GM23338 (cell line): ENCODE measurements around the gene NRP2. TPM values are rescaled to one million over a fixed set of nuclear protein-coding genes. Genes with fewer than 3 reads are reported as not detected.

Experiments
- ATAC-seq: fragments of 200-7000 bp; cut with Tn5 transposase; 3 replicates; pipeline ENCODE4 v1.9.1; 2020
- DNase-seq: peaks from one replicate; pipeline ENCODE4 v3.0.0-alpha.2; 2015; ENCODE audit warnings: low spot score
- H2AFZ ChIP-seq: fragments of 200-600 bp; sonication (generic); 2 replicates; pipeline ENCODE4 v1.8.0; 2016; ENCODE audit warnings: antibody characterized with exemption, mild to moderate bottlenecking, moderate library complexity
- H3F3A ChIP-seq: fragments of 200-600 bp; sonication (generic); replicated peaks from 2 replicates; pipeline ENCODE4 v1.8.0; 2017; ENCODE audit warnings: antibody characterized with exemption, mixed run types, low read depth
- H3K27ac ChIP-seq: fragments of 200-600 bp; sonication (generic); 2 replicates; pipeline ENCODE4 v1.6.1; 2016; ENCODE audit warnings: low read depth
- H3K27me3 ChIP-seq: fragments of 200-600 bp; sonication (generic); 2 replicates; pipeline ENCODE4 v1.8.0; 2016; ENCODE audit warnings: mild to moderate bottlenecking, mixed run types, moderate library complexity; ENCODE audit not compliant: insufficient read depth
- H3K36me3 ChIP-seq: fragments of 200-600 bp; sonication (generic); 2 replicates; pipeline ENCODE4 v1.8.0; 2016; ENCODE audit warnings: mild to moderate bottlenecking; ENCODE audit not compliant: insufficient read depth
- H3K4me1 ChIP-seq: fragments of 200-600 bp; sonication (generic); 2 replicates; pipeline ENCODE4 v1.8.0; 2016; ENCODE audit warnings: mild to moderate bottlenecking, moderate library complexity; ENCODE audit not compliant: insufficient read depth
- H3K4me2 ChIP-seq: fragments of 200-600 bp; sonication (generic); 2 replicates; pipeline ENCODE4 v1.7.1; 2017; ENCODE audit warnings: mixed run types
- H3K4me3 ChIP-seq: fragments of 200-600 bp; sonication (generic); 2 replicates; pipeline ENCODE4 v1.6.1; 2016; ENCODE audit warnings: mixed run types
- H3K79me2 ChIP-seq: fragments of 200-600 bp; sonication (generic); replicated peaks from 2 replicates; pipeline ENCODE4 v1.8.0; 2017; ENCODE audit warnings: mild to moderate bottlenecking; ENCODE audit not compliant: insufficient read depth
- H3K9me2 ChIP-seq: fragments of 200-600 bp; sonication (generic); 2 replicates; pipeline ENCODE4 v1.8.0; 2017; ENCODE audit not compliant: insufficient read depth
- H4K20me1 ChIP-seq: fragments of 200-600 bp; sonication (generic); replicated peaks from 2 replicates; pipeline ENCODE4 v1.8.0; 2017; ENCODE audit warnings: mild to moderate bottlenecking; ENCODE audit not compliant: insufficient read depth
- H3K27ac Mint-ChIP-seq: 2 replicates; pipeline ENCODE4 v1.8.0; 2020; ENCODE audit warnings: inconsistent platforms, mild to moderate bottlenecking, moderate library complexity, mixed read lengths
- H3K27me3 Mint-ChIP-seq: 3 replicates; pipeline ENCODE4 v1.8.0; 2022; ENCODE audit warnings: low read depth, mild to moderate bottlenecking, moderate library complexity, mixed read lengths, inconsistent platforms; ENCODE audit not compliant: insufficient read depth, poor library complexity
- H3K36me3 Mint-ChIP-seq: 3 replicates; pipeline ENCODE4 v1.8.0; 2021; ENCODE audit warnings: low read depth, mild to moderate bottlenecking, inconsistent platforms, moderate library complexity, mixed read lengths
- H3K4me1 Mint-ChIP-seq: 3 replicates; pipeline ENCODE4 v1.8.0; 2020; ENCODE audit warnings: mild to moderate bottlenecking, inconsistent platforms, mixed read lengths
- H3K4me3 Mint-ChIP-seq: 3 replicates; pipeline ENCODE4 v1.8.0; 2021; ENCODE audit warnings: moderate library complexity, mild to moderate bottlenecking, inconsistent platforms, mixed read lengths
- H3K9me3 Mint-ChIP-seq: 3 replicates; pipeline ENCODE4 v1.8.0; 2020; ENCODE audit warnings: moderate library complexity, mild to moderate bottlenecking, inconsistent platforms, mixed read lengths
- CREB1 ChIP-seq: fragments of 250-450 bp; sonication (Bioruptor Pico); IDR thresholded peaks from 2 replicates; pipeline ENCODE4 v1.5.0; 2020; ENCODE audit warnings: low read depth, mild to moderate bottlenecking, moderate library complexity
- CTCF ChIP-seq, 2 experiments: fragments of 200-600 bp in 1 of 2; sonication (generic) in 1 of 2; conservative IDR thresholded peaks; 2 replicates each; pipeline versions ENCODE4 v1.5.1 to v1.6.1; 2016 to 2017; ENCODE audit warnings: antibody characterized with exemption in 2 of 2, low read depth in 2 of 2, mild to moderate bottlenecking in 2 of 2, moderate library complexity in 1 of 2
- NANOG ChIP-seq: IDR thresholded peaks from 2 replicates; pipeline ENCODE4 v1.6.1; 2016; ENCODE audit warnings: antibody characterized with exemption, borderline replicate concordance
- REST ChIP-seq: IDR thresholded peaks from one replicate; pipeline ENCODE4 v1.6.1; 2018; ENCODE audit warnings: antibody characterized with exemption; ENCODE audit not compliant: unreplicated experiment
- STAT1 ChIP-seq: IDR thresholded peaks from one replicate; pipeline ENCODE4 v1.6.1; 2016; ENCODE audit warnings: antibody characterized with exemption; ENCODE audit not compliant: unreplicated experiment
- ZNF331 ChIP-seq: fragments of 250-450 bp; sonication (Bioruptor Pico); IDR thresholded peaks from 2 replicates; pipeline ENCODE4 v1.5.0; 2020; ENCODE audit warnings: low read depth, mild to moderate bottlenecking, moderate library complexity
- polyA plus RNA-seq: library from polyadenylated mRNA; unstranded; fragments of >200 nt; fragmentation: Nextera tagmentation; extraction: Ambion mirVana; gene quantifications from 2 replicates; pipeline ENCODE4 v1.2.1, GENCODE V29; 2016
- total RNA-seq: library from RNA; depleted of rRNA; stranded (reverse); fragments of >200 nt; shearing (Covaris generic); gene quantifications from 2 replicates; pipeline ENCODE4 v1.2.3, GENCODE V29; 2014

Gene NRP2
- total and polyA plus RNA-seq, 2 experiments from 2014 or later: 18.4 to 22.0 TPM

GRCh38 chr2:205696331-205696926, 14.1 kb downstream of the NRP2 start:
- Histone ChIP-seq H3K4me2 (peak overlapping the region; percentile 61; the same call in 1 of the 2 replicates), H3K9me2 (no peaks in the 10 kb centered on the region), H3K27ac (no peak overlapping the region), H3K36me3 (no peaks in the 10 kb centered on the region), H3K79me2 (peaks cover 3% of the 10 kb centered on the region; the same call in 1 of the 2 replicates), H3F3A (no peaks in the 10 kb centered on the region), H3K27me3 (no peaks in the 10 kb centered on the region), H3K4me3 (no peak overlapping the region), H2AFZ (no peak overlapping the region), H3K4me1 (peaks cover 37% of the 10 kb centered on the region), H4K20me1 (no peaks in the 10 kb centered on the region)
- peaks cover 74% of the 10 kb centered on the region for H3K4me1 Mint-ChIP-seq
- peaks cover 11% of the 10 kb centered on the region for H3K27me3 Mint-ChIP-seq
- no peak overlapping the region for H3K4me3 Mint-ChIP-seq
- DNase-seq (peak; percentile 60), ATAC-seq (peak; percentile 52)
- TF ChIP-seq CREB1: no peak
- TF ChIP-seq CTCF (conservative IDR thresholded peaks at IDR 0.05; ENCODE audit: low read depth in 2 of 2): peak; percentile 42 to 61
- peak overlapping the region; percentile 80; the same call in 1 of the 2 replicates for H3K27ac Mint-ChIP-seq
- no peaks in the 10 kb centered on the region for H3K9me3 Mint-ChIP-seq
- peaks cover 18% of the 10 kb centered on the region for H3K36me3 Mint-ChIP-seq

DNA sequence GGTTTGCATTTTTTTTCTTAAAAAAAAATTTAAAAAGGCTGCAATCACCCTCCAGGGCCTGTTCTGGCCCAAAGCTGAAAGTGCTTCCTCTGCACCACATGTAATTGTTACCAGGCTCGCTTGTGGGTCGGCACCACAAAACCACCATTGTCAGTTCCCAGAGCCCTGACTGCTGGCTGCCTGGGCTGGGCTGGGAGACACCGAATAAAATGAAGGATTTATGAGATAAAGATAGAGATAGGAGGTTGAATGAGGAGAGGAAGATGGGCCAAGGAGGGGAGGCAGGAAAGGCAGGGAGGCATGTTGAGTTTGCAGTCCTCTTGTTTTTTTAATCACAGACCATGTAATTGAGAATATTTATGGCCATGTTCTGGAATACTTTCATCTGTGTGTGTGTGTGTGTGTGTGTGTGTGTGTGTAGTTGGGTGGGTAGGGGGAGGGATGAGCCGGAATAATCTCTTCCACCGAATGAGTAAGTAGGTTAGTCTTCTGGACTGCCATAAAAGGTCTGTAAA, 14.7 kb downstream of the NRP2 start:
- Histone ChIP-seq H3K4me2 (no peak overlapping the region), H4K20me1 (no peaks in the 10 kb centered on the region), H3K27me3 (no peaks in the 10 kb centered on the region), H2AFZ (no peak overlapping the region), H3K4me1 (peaks cover 40% of the 10 kb centered on the region), H3K9me2 (no peaks in the 10 kb centered on the region), H3K36me3 (no peaks in the 10 kb centered on the region), H3F3A (no peaks in the 10 kb centered on the region), H3K27ac (no peak overlapping the region), H3K79me2 (peaks cover 2% of the 10 kb centered on the region; the same call in 1 of the 2 replicates), H3K4me3 (no peak overlapping the region)
- DNase-seq: no peak
- Mint-ChIP-seq H3K9me3 (no peaks in the 10 kb centered on the region), H3K36me3 (peaks cover 18% of the 10 kb centered on the region), H3K4me3 (no peak overlapping the region), H3K27ac (0 out of 2 replicates have a peak overlapping the region, but pooled peaks have one; percentile 35), H3K27me3 (peaks cover 11% of the 10 kb centered on the region), H3K4me1 (peaks cover 76% of the 10 kb centered on the region)
- TF ChIP-seq NANOG (no peak), CTCF (conservative IDR thresholded peaks at IDR 0.05; ENCODE audit: low read depth in 2 of 2) (no peak), ZNF331 (CRISPR knock-in tag) (no peak), STAT1 (no peak), REST (no peak), CREB1 (no peak)
- no peak for ATAC-seq
